Measurements from ENCODE around the gene NPR2.

NPR2 gene

DNA sequence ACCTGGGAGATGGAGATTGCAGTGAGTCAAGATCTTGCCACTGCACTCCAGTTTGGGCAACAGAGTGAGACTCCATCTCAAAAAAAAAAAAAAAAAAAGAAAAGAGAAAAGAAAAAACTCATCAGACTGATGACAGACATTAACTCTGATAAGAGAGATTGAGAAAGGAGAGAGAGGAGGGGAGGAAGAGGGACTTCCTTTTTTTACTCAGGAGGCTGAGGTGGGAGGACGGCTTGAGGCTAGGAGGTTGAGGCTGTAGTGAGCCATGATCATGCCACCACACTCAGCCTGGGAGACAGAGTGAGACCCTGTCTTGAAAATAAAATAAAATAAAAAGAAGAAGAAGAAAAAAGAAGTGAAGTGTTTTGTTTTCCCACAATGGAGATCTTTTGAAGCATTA lies 27.6 kb upstream of the NPR2 start:
- no peak for DNase-seq (ENCODE audit: low read depth in 2 of 2)

DNA sequence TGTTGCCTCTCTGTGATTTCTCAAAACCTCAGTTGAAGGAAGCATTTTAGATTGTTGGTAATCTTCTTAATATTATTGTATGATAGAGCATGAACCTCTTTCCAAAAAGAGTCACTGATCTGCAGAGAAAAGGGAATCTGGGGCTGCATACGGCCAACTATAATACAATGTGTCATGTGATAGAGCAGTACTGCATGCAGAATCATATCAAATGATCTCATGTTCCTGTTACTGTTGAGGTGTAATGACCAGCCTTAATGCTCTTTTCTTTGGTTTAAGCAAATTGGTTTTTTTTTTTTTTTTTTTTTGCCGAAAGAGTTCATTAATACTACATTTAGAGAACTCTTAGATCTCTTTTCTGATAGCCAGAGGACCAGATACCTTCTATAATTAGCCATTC lies 24.4 kb upstream of the NPR2 start:
- no peak for DNase-seq (ENCODE audit: low read depth in 2 of 2)

DNA sequence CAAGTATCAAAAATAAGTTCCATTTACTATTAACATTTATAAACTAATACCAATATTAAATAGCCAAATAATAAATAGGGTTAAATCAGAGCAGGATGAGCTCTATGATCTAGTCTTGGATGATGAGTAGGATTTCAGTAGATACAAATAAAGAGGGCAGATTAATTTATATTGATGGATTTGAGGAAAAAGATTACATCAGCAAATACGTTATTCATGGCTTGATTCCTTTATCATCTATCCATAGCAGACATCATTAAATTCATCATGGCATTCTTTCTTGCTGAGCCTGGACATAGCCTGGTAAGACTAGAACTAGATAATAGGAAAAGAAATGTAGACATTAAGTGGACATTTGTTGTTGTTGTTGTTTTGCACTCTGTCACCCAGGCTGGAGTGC lies 23.9 kb upstream of the NPR2 start:
- DNase-seq (ENCODE audit: low read depth in 2 of 2) = no peak

DNA sequence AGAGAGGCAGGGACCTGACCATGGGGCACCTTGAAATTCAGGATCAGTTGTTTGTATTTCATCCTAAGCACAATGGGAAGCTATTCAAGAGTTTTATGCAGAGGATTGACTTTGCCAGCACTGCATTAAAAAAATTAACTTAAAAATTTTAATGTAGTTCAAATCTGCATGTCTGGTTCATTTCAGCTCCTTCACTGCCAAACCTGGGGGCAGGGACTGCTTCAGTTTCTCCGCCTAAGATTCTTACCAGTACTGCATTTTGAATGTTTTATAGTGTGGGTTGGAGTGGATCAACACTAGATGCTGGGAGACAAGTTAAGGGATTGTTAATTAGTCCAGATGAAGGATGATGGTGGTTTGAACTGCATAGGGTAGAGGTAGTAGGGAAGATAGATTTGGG lies 21.6 kb upstream of the NPR2 start:
- DNase-seq (ENCODE audit: low read depth in 2 of 2) = no peak

DNA sequence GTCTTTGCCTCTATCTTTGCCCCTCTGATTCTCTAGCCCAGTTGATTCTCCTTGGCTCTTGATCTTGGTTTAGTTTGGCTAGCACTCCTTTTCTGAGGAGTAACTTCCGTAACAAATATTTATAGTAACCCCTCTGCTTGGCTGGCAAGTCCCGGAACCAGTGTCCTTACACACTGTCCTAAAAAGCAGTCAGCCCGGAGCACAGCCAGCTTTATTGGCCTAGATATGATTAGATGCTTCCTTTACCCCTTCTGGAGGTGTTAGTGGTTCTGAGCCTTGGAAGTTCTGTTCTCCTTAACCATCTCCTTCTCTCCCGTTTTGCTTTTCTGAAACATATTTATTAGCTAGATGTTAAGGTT lies 20.3 kb upstream of the NPR2 start:
- DNase-seq (ENCODE audit: low read depth in 2 of 2) = no peak

DNA sequence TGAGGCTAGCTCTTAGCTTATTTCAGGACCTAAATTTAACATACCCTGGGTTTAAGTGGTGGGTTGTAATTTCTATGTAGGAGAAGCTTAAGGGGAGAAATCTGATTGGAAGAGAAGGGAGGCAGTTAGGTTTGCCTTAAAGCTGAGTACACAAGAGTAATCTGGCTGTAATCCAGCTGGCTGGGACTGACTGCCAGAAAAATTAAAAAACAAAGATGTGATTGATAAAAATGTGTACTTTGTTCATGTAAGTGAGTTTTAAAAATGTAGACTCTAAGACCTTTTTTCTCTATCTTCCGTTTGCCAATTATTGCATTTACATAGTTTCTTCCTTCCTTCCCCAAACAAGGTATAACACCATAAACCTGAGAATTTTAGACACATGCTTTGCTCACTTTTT lies 19.9 kb upstream of the NPR2 start:
- DNase-seq (ENCODE audit: low read depth in 2 of 2) = no peak

DNA sequence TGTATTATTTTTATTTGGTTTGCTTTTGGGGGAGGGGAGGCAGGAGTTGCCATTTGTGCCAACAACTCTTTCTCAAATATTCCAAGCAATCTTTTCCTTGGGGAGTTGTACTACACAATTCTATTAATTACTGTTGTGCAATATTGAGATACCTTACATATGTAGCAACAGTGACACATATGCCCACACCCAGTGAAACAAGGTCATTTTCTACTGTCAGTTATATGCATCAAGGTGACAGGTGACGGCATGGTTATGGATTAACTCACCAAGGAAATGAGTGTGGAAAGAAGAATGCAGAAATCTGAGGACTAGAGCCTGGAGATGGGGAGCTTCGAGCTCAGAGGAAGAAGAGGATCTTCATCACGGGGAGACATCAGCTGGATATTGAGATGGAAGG lies 19.4 kb upstream of the NPR2 start:
- no peak for DNase-seq (ENCODE audit: low read depth in 2 of 2)

DNA sequence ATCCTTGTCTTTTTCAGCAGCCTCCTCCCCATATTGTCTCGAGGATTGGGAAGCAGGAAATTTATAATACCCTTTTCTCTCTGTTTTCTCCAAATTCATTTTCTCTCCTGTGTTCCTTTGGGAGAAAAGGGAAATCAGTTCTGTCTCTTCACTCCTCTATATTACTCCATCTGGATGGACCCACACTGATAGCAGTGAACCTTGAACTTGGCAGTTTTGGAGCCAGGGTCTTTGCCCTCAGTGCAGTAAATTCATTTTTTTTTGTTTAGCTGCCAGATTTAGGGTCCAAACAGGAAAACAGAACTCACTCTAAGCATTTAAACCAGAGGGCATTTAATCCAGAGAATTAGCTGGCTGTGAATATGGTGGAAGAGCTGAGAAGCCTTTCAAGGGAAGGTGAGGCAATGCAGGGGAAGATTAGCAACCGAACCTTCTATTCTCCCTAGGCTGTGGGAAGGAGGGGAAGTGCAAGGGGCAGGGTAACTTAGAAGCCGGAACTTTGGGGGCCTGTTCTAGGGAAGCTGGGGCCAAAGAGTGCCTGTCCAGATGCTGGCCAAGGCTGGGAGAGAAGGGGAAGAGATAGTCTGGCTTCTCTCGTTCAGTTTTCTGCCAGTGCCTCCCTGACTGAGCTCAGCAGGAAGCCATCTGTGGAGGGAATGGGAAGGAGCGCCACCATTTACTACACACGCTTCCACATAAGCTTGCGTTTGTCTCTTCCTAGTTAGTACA lies 16.3 kb upstream of the NPR2 start:
- DNase-seq (ENCODE audit: low read depth in 2 of 2) = no peak

DNA sequence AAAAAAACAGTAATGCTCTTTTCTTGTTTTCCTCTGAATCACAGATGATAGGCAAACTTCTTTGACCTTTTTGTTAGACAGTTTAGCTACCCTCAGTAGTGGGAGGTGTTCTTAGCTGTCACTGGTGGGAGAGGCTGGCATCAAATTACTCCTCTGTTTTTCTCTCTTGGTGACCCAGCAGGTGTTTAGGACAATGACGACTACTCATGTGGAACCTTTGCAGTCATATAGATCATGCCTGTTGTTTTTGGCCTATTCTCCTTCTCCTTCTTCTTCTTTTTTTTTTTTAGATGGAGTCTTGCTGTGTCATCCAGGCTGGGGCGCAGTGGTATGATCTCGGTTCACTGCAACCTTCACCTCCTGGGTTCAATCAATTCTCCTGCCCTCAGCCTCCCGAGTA lies 15.4 kb upstream of the NPR2 start:
- no peak for DNase-seq (ENCODE audit: low read depth in 2 of 2)

DNA sequence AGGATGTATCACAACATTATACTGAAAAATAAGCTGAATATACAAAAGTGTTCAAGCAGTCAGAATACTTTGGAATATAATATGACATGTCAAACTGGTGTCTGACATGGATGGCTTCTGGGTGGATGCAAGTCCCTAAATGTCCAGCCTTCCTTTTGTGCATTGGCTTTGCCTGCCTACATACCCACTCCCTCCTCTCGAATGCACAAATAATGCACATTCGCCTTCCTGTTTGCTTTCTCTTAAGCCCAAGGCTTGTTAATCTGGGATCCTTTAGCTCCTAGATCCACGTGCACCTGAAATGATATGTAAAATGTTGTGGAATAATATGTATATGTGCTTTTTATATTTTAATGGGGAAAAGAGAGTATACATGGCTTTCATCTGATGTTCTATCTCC lies 12.9 kb upstream of the NPR2 start:
- no peak for DNase-seq (ENCODE audit: low read depth in 2 of 2)

DNA sequence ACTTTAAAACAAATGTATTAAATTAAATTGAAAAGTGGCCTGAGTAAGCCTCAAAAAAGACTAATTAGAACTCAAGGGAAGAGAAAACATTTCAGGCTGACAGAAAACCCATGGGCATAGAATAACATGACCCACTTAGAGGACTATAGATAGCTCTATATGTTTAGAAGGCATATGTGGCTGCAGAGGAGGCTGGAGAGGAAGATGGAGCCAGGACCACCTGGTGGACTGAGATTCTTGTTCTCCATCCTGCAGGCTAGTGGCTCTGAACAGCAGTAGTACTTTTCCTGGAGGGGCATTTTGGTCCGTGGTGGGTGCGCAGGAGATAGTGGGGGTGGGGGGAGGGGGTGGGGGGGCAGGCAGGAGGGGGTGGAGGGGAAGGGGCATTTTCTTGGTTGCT lies 10.3 kb upstream of the NPR2 start:
- DNase-seq (ENCODE audit: low read depth in 2 of 2) = no peak

DNA sequence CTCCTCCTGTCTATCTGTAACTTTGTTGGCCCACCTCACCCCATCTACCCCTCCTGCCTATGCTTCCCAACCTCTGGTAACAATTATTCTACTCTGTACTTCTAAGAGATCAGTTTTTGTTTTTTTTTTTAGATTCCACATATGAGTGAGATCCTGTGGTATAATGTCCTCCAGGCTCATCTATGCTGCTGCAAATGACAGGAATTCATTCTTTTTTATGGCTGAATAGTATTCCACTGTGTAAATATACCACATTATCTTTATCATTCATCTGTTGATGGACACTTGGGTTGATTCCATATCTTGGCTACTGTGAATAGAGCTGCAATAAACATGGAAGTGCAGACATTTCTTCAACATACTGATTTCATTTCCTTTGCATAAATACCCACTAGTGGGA lies 8.0 kb upstream of the NPR2 start:
- DNase-seq (ENCODE audit: low read depth in 2 of 2) = no peak

DNA sequence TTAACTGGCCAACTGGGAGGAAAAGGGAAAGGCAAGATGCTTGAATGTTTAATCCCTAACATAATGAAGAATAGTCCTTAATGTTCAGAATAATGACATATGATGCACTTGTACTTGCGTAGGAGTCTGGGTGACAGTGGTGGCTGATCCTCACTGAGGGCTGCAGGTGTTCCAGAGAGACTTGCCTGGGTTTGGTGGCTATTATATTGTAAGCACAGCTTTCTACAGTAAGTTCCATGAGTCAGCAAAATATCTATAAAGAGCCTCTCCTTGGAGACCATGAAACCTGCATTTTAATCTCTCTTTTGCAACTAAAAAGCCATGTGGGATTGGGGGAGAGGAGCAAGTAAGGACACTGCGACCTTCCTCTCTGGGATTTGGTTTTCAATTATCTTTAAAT lies 1.9 kb upstream of the NPR2 start:
- no peak for DNase-seq (ENCODE audit: low read depth in 2 of 2)

DNA sequence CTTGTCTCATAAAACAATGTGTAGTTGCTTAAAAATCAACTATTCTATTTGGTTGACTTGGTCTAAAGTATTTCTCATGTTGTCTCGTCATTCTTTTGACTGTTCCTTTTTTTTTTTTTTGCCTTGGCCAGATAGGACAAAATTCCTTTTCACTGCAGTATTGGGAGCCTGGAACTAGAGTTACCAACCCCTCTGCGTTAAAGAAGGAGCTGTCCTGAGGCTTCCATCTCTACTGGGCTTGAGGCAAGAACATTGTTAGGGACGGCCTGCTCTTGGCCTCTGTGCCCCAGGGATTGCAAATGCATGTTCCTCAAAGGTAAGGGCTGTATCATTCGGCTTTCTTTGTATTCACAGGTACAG lies 1.4 kb upstream of the NPR2 start:
- DNase-seq (ENCODE audit: low read depth in 2 of 2) = no peak

DNA sequence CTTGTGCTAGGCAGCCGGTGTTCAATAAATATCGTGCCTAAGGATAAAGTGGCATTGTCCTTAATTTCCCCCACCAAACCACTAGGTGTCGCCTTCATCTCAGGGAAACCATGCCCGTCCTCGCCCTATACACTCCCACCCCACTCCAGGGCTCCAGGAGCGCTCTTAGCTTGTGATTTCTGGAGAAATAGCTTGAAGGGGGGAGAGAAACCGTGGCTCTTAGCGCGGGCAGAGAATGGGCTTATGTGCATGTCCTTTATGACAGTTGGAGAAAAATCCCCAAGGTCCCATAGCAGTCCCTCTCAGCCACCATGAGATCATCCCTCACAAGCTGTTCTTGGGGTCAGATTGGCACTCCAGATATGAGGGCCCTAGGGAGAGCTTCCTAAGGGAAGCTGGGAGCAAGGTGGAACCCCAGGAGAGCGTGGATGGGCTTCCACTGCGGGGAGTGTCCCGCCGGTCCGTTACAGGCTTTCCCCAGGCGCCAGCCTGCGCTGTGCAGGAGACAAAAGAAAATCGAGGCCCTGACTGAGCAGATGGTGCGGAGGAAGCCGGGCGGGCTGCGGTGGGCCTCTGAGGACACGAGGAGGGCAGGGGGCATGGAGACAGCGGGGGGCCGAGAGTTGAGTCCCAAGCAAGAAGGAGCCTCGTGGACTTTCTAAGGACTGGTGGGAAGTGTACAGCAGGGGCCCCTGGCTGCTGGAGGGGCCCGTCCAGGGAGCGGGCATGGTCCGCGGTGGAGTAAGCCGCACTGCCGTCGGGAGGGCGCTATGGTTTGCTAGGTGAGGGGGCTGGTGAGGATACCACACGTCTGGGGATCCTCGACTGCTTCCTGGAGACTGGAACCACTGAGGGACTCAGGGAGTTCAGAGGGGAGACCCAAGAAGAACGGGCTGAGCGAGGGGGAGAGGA lies 750 bp upstream of the NPR2 start:
- DNase-seq (ENCODE audit: low read depth in 2 of 2) = peak; percentile 15 to 24

DNA sequence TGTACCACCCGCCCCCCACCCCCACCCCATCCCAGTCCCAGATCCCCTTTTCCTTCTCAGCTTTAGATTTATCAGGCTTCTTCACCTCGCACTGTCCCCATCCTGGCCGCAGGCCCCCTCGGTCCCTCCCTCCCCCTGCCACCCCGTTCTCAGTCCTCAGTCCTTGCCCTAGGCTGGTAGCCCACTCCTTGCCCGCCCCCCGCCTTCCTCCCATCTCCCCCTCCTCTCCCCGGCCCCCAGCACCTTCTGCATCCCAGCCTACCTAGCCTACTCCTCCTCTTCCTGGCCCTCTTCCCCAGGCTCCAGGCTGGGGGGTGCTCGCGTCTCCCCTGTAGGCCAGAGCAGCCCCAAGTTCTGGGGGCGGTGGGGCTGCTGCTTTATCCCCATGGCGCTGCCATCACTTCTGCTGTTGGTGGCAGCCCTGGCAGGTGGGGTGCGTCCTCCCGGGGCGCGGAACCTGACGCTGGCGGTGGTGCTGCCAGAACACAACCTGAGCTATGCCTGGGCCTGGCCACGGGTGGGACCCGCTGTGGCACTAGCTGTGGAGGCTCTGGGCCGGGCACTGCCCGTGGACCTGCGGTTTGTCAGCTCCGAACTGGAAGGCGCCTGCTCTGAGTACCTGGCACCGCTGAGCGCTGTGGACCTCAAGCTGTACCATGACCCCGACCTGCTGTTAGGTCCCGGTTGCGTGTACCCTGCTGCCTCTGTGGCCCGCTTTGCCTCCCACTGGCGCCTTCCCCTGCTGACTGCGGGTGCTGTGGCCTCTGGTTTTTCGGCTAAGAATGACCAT lies 828 bp downstream of the NPR2 start:
- DNase-seq (ENCODE audit: low read depth in 2 of 2) = no peak

DNA sequence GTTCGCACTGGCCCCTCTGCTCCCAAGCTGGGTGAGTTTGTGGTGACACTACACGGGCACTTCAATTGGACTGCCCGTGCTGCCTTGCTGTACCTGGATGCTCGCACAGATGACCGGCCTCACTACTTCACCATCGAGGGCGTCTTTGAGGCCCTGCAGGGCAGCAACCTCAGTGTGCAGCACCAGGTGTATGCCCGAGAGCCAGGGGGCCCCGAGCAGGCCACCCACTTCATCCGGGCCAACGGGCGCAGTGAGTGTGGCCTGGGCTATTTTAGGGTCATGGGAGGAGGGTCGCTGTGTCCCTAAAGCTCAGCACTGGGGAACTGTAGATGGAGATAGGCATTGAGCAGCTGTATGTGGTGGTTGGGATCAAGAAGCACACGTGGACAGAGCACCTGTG lies 1.4 kb downstream of the NPR2 start:
- DNase-seq (ENCODE audit: low read depth in 2 of 2) = no peak

DNA sequence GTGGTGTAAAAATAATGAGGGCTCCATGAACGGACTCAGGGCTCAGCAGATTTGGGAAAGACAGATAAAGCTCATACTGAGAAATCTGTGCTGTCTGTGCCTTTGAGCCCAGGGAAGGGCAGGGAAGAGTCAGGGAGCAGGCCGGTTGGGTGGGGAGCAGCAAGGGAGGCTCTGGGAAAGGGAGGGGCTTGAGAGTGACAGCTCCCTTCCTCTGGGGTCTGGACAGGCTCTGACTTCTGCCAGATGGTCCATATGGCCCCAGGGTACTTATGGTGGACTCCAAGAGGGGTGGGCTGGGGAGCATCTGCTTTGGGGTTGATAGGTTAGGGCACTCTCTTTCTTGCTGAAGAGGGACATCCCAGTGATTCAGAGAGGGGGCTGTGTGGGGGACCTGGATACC lies 2.1 kb downstream of the NPR2 start:
- DNase-seq (ENCODE audit: low read depth in 2 of 2) = no peak

DNA sequence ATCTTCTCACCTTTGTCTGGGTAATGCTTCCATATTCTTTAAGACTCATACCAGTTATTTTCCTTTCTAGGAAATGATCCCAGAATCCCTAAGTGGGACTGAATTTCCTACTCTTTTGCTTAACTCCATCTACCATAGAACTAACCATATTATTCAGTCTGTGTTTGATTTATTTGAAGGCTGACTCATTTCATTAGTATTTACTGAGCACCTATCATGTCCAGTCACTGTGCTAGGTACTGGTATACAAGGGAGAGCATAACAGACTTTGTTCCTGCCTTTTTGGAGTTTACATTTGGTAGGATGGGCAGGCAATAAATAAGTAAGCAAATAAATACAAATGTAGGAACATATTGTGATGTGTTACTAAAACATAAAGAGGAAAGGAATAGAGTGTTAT lies 4.3 kb downstream of the NPR2 start:
- no peak for DNase-seq (ENCODE audit: low read depth in 2 of 2)

DNA sequence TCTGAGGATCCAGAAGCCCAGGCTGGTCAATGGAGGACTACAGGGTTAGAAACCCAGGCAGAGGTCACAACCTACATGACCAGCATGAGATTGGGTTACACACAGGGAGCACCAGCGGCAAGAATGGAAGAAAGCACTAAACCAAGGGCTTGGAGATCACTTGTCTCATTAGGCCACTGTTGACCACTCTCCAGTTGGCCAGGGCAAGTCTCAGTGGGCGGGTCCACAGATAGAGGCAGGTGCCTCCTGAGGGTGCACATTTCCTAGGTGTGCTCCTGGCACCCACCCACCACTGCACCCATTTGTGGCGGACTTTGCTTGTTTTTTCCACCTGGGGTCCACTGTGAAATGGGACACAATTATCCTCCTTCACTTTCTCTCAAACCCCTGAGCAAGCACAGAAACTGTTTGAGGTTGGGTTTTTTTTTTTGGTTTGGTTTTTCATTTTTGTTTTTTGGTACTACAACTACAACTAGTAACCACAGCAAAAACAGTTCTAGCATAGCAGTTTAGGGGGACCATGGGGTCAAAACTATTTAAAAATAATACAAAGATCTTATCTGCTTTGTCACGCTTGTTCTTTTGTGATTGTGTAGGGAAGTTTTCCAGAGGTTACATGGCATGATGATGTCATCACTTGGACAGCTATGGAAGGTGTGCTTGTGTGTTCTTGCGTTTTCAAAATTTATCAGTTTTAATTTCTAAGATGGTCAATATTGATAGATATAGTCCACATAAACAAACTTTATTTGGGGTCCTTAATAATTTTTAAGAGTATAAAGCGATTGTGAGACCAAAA lies 6.1 kb downstream of the NPR2 start:
- DNase-seq (ENCODE audit: low read depth in 2 of 2) = no peak

DNA sequence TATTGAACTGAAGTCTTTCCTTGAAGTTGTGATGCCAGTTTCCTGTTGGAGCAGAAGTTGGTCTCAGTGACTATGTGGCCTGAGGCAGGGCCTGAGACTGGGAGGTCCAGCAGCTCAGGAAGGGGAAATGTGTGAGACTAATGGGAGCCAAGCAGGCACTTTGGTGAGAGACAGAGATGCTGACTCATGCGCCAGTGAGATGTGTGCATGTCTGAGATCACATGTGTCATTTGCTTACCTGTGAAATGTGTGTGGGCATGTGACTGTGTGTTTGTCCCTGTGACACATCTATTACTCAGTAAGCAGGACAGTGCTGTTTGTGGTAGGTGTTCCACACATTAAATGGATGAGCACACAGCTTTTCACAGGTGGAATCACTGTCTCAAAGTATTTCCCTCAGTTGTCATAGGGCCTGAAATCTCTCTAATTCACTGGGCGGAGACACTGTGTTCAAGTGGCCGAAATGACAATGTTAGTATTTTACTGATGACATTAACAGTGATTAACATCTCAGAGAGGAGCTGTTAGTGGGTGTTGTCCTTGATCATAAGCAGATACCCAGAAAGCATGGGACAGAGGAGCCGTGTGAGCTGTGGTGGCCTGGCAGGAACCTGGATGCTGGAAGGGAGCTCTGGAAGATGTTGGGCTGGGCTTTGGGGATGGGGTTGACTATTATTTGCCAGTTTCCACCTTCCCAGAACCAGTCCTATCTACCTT lies 7.4 kb downstream of the NPR2 start:
- no peak for DNase-seq (ENCODE audit: low read depth in 2 of 2)

Data from stimulated activated CD8-positive, alpha-beta memory T cell treated with anti-CD3 and anti-CD28 coated beads, Interleukin-7, amount 100 ng/mL, for 1 hour (primary cell).